Right ventricle myocardium superior (tissue), 1 donor: Measurements from ENCODE around the gene MSH3. TPM values are rescaled to one million over a fixed set of nuclear protein-coding genes. Genes with fewer than 3 reads are reported as not detected.
"Not testable (repeated sequence)": the region's sequence is repeated elsewhere in the genome, so short reads cannot be mapped to it uniquely, and the experiment has no call there.

ENCODE experiments used
- ATAC-seq: fragments of 200-7000 bp; cut with Tn5 transposase; one replicate; pipeline ENCODE4 v1.9.1; 2020; ENCODE audit warnings: mild to moderate bottlenecking; ENCODE audit not compliant: poor library complexity
- DNase-seq: peaks from one replicate; pipeline ENCODE4 v3.0.0-alpha.2; 2020
- intact Hi-C: fragments of 100-400 bp; cut with DNase I; formaldehyde crosslinking; loops from one replicate; pipeline ENCODE4 v1.11.2; 2022
- total RNA-seq: library from RNA; stranded (reverse); fragmentation: NEBNext Ultra II Directional; extraction: Animal tissue kit (Norgen Biotek cat#: 25700); gene quantifications from one replicate; pipeline ENCODE4 v1.2.1, GENCODE V29; 2021
- donor health status: DM: no; HTN: yes; CAD: no; lungs with severe emphysema.

The MSH3 gene
- total RNA-seq, 1 donor from 2014 or later, result 10.5 TPM

GRCh38 chr5:80864109-80864508 is 209.7 kb downstream of the MSH3 start:
- intact Hi-C loops, result no loop called here
- ATAC-seq, result no peak

GRCh38 chr5:80864706-80865435 is 210.4 kb downstream of the MSH3 start:
- DNase-seq, result no peak
- intact Hi-C loops, result no loop called here
- ATAC-seq, result no peak

More at GRCh38 chr5:80864109-80864508, 209.7 kb downstream of the MSH3 start:
- DNase-seq, result no peak

GRCh38 chr5:80865551-80865950 is 211.1 kb downstream of the MSH3 start:
- no peak for DNase-seq
- intact Hi-C loops, result no loop called here
- ATAC-seq, result no peak

DNA sequence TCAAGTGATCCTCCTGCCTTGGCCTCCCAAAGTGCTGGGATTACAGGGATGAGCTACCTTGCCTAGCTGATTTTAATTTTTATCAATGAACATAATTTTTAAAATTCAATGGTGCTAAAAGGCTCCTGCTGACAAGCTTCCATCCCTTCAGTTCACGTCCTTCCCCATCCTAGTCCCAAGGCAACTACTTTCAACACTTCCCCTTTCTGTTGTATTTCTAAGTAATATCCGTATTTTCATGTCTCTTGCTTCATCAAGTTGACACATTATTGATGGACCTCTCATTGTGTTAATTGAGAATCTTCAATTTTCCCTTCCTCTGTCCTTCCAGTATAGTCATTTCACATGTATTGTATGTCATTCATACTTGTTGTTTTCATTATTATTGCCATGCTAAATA is 211.9 kb downstream of the MSH3 start:
- DNase-seq (no peak), ATAC-seq (no peak)
- intact Hi-C loops, result no loop called here

DNA sequence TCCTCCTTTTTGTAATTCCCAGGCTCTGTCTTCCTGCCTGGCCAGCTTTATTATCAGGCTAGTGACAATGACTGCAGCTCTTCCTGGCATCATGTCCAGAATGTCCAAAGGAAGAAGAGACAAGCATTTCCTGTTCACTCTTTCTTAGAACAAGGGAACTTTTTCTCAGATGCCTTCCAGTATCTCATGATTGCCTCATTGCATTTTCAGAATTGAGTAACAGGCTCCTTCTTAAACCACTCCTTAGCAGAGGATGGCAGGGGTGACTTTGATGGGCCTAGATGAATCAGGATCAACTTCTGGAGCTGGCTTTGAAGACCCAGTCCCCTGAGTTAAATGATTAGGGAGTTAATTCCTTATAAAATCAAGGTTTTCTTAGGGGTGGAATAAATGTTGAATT is 212.8 kb downstream of the MSH3 start:
- ATAC-seq (no peak), DNase-seq (no peak)
- intact Hi-C loops, result no loop called here

DNA sequence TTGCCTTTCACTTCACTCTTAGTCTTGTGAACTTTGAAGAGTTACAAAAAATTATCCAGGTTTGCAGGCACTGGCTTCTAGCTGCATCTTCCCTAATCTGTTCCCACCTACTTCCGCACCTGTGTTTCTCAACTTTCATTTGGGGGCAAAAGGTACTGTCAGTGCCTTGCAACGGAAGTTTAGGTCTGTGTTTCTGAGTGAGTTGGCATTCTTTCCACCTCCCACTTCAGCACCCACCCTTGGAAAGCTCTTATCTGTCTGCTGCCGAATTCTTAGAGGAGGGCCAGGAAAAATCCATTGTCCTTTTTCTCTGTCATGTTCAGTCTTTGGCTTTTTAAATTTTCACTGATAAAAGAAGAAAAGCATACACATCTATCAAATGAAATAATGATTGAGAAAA is 216.0 kb downstream of the MSH3 start:
- ATAC-seq (no peak), DNase-seq (no peak)
- intact Hi-C loops, result no loop called here

DNA sequence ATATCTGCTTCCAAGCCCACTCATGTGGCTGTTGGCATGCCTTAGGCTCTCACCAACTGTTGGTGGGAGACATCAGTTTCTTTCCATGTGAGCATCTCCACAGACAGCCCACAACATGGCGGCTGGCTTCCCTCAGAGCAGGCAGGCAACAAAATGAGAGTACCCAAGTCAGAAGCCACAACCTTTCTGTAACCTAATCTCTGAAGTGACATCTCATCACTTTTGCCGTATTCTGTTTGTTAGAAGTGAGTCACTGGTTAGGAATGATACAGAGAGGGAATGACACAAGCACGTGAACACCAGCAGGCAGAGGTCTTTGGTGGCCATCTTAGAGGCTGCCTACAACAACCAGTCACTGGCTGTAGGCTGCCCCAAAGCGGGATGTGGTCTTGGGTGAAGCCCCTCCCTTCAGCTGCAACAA is 217.1 kb downstream of the MSH3 start:
- ATAC-seq (no peak), DNase-seq (no peak)
- intact Hi-C loops, result no loop called here

GRCh38 chr5:80874162-80874561 is 219.7 kb downstream of the MSH3 start:
- ATAC-seq, result peak; percentile 77
- intact Hi-C loops, result no loop called here
- DNase-seq, result no peak

GRCh38 chr5:80877592-80877991 is 223.1 kb downstream of the MSH3 start:
- ATAC-seq, result no peak
- no peak for DNase-seq
- intact Hi-C loops, result no loop called here

DNA sequence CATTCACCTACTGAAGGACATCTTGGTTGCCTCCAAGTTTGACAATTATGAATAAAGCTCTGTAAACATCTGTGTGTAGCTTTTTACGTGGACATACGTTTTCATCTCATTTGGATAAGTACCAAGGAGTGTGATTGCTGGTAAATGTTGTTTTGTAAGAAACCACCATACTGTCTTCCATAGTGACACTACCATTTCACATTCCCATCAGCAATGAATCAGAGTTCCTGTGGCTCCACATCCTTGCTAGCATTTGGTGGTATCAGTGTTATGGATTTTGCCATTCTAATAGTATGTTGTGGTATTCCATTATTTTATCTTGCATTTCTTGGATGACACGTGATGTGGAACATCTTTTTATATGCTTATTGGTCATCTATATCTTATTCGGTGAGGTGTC is 227.3 kb downstream of the MSH3 start:
- intact Hi-C loops, result no loop called here
- ATAC-seq (no peak), DNase-seq (no peak)

DNA sequence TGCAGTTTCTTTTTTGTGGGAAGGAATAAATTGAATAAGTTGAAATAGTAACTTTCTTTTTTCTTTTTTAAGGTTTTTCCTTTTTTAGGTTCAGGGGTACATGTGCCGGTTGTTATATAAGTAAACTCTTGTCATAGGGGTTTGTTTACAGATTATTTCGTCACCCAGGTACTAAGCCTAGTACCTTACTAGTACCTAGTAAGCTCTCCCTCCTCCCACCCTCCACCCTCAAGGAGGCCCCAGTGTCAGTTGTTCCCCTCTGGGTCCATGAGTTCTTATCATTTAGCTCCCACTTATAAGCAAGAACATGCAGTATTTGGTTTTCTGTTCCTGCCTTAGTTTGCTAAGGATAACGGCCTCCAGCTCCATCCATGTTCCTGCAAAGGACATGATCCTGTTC is 228.9 kb downstream of the MSH3 start:
- DNase-seq, ATAC-seq, intact Hi-C loops: not testable (repeated sequence)

- ATAC-seq, result no peak
- intact Hi-C loops, result no loop called here
- no peak for DNase-seq
Observed at GRCh38 chr5:80884086-80884813, 229.8 kb downstream of the MSH3 start.

GRCh38 chr5:80884929-80885328 is 230.5 kb downstream of the MSH3 start:
- intact Hi-C loops, result no loop called here
- DNase-seq (no peak), ATAC-seq (no peak)

DNA sequence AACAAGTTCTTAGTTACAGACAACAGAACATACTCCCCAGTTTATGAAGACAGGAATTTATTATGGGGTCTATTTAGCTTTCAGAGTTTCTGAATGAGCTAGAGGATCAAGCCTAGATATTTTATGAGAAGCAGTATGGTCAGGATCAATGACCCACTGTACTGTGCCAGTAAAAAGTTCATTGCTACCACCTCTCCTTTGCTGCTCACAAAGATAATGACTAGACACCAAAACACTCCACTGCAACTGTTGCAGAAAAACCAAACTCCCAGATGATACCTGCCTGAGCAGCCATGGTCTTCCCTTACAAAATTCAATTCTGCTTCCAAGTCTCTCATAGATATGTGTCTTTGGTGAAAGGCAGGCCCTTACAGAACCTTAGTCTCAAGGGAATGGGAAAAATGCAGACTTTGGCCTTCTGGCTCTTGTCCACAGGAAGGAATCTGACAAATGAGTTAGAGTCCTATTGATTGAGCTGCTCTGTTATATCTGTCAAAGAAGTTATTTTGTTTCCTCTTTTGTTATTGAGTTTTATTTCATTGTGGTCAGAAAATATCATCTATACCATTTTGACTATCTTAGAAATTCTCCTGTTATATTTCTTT is 231.0 kb downstream of the MSH3 start:
- intact Hi-C loops, result no loop called here
- DNase-seq (no peak), ATAC-seq (no peak)

DNA sequence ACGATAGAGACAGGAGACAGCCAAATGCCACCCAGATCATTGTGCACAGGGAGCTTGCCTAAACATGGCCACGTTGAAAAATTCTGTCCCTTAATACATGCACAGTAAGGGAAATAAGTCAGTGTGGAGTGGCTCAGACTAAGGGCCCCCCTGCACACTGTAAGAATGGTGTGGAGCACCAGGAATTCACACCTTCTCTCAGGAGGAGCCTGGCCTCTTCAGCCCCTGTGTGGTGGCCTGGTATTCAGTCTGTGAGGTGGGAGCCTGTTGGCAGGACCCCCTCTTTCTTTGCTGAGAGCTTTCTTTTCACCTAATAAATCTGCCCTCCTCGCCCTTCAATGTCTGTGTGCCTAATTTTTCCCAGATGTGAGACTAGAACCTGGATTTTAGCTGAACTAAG is 239.6 kb downstream of the MSH3 start:
- intact Hi-C loops, result no loop called here
- DNase-seq (no peak), ATAC-seq (no peak)

DNA sequence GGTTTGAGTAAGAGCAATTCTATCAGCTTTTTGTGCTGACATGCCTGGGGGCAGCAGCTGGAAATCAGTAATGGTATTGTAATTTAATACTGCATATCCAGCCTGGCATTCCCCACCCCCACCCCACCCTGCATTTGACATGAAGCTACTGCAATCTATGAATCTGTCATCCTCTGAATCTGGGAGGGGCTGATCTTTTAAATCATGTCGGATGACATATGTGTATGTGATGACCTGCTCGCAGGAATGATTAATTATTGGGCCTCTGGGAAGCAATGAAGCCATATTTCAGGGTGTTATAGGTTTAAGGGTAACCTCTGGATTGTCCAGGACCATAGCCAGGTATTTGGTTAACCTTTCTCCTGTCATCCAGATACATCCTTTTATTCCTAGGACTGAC is 241.1 kb downstream of the MSH3 start:
- no peak for ATAC-seq
- intact Hi-C loops, result no loop called here
- DNase-seq, result no peak

GRCh38 chr5:80902624-80903023 is 248.2 kb downstream of the MSH3 start:
- DNase-seq, intact Hi-C loops, ATAC-seq: not testable (repeated sequence)

GRCh38 chr5:80904533-80905187 is 250.2 kb downstream of the MSH3 start:
- intact Hi-C loops, result no loop called here
- peak; percentile 41 for ATAC-seq
- no peak for DNase-seq

- ATAC-seq (no peak), DNase-seq (no peak)
- intact Hi-C loops, result no loop called here
Observed at GRCh38 chr5:80905405-80905804, 251.0 kb downstream of the MSH3 start.
